ENCODE data around the gene KCNN2. TPM values are rescaled to one million over a fixed set of nuclear protein-coding genes. Genes with fewer than 3 reads are reported as not detected.

Gene KCNN2
- total and polyA plus RNA-seq, 10 of the 15 experiments (the other 5 are each of a cell fraction or from before 2014, with no cell fraction given), result 0.21 to 3.6 (median 0.79) TPM

- ATAC-seq, result peak; percentile 40
- ChIA-PET SMC1A (ENCODE audit: uncharacterized antibody, unreplicated experiment) (interaction anchor here (0.7 to 2.0 kb wide), 13 partner anchors 9 to 65 kb away, joined by 3 to 13 read pairs (median 4); no protein-coding TSS in a partner anchor), RAD21 (ENCODE audit: unreplicated experiment) (interaction anchor here (0.8 to 1.3 kb wide), 5 partner anchors 21 to 60 kb away, joined by 3 to 5 read pairs (median 3); no protein-coding TSS in a partner anchor), POLR2A (interaction anchor here (0.9 to 1.2 kb wide), 4 partner anchors 10 to 29 kb away, joined by 3 to 5 read pairs (median 3); no protein-coding TSS in a partner anchor), CTCF (interaction anchor here (0.6 to 1.4 kb wide), 7 partner anchors 12 to 63 kb away, joined by 3 to 11 read pairs (median 3); no protein-coding TSS in a partner anchor)
- FAIRE-seq, result no peak
- no peak for TF ChIP-seq SMAD1 (IDR thresholded peaks at IDR 0.05; ENCODE audit: low read depth, partially characterized antibody)
- no peak for TF ChIP-seq CHD4 (IDR thresholded peaks at IDR 0.05)
- no peak for TF ChIP-seq ZBTB11 (CRISPR knock-in tag; IDR thresholded peaks at IDR 0.05)
- TF ChIP-seq PAX5 (IDR thresholded peaks at IDR 0.05; ENCODE audit: borderline replicate concordance, low read depth, low read length), result no peak
- TF ChIP-seq TCF12 (IDR thresholded peaks at IDR 0.05; ENCODE audit: low read depth, low read length), result no peak
- TF ChIP-seq, protein P1, sequence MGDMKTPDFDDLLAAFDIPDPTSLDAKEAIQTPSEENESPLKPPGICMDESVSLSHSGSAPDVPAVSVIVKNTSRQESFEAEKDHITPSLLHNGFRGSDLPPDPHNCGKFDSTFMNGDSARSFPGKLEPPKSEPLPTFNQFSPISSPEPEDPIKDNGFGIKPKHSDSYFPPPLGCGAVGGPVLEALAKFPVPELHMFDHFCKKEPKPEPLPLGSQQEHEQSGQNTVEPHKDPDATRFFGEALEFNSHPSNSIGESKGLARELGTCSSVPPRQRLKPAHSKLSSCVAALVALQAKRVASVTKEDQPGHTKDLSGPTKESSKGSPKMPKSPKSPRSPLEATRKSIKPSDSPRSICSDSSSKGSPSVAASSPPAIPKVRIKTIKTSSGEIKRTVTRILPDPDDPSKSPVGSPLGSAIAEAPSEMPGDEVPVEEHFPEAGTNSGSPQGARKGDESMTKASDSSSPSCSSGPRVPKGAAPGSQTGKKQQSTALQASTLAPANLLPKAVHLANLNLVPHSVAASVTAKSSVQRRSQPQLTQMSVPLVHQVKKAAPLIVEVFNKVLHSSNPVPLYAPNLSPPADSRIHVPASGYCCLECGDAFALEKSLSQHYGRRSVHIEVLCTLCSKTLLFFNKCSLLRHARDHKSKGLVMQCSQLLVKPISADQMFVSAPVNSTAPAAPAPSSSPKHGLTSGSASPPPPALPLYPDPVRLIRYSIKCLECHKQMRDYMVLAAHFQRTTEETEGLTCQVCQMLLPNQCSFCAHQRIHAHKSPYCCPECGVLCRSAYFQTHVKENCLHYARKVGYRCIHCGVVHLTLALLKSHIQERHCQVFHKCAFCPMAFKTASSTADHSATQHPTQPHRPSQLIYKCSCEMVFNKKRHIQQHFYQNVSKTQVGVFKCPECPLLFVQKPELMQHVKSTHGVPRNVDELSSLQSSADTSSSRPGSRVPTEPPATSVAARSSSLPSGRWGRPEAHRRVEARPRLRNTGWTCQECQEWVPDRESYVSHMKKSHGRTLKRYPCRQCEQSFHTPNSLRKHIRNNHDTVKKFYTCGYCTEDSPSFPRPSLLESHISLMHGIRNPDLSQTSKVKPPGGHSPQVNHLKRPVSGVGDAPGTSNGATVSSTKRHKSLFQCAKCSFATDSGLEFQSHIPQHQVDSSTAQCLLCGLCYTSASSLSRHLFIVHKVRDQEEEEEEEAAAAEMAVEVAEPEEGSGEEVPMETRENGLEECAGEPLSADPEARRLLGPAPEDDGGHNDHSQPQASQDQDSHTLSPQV (IDR thresholded peaks at IDR 0.05), result no peak
- Histone ChIP-seq H3K79me2 (ENCODE audit: control insufficient read depth, insufficient read depth, low read length) (no peaks in the 10 kb centered on the region), H3K4me1 (ENCODE audit: control insufficient read depth, insufficient read depth, low read length) (no peaks in the 10 kb centered on the region), H3K27me3 (replicated peaks in 1 of 2; ENCODE audit: control insufficient read depth in 2 of 2, insufficient read depth in 2 of 2, low read length in 1 of 2) (no peaks in the 10 kb centered on the region), H3K9ac (ENCODE audit: control insufficient read depth, insufficient read depth, low read length) (no peak overlapping the region), H3K4me2 (ENCODE audit: control insufficient read depth, insufficient read depth) (no peak overlapping the region), H3K4me3 (no peak overlapping the region), H2AFZ (ENCODE audit: control insufficient read depth, low read depth, low read length) (no peak overlapping the region), H3K9me3 (replicated peaks; ENCODE audit: control insufficient read depth, insufficient read depth, low read length) (no peaks in the 10 kb centered on the region), H4K20me1 (ENCODE audit: control insufficient read depth, insufficient read depth) (no peaks in the 10 kb centered on the region), H3K36me3 (ENCODE audit: control insufficient read depth in 2 of 2, insufficient read depth in 2 of 2, low read length in 1 of 2) (no peaks in the 10 kb centered on the region), H3K27ac (ENCODE audit: control insufficient read depth, insufficient read depth) (no peak overlapping the region)
- intact Hi-C loops (cut with micrococcal nuclease; ENCODE audit: unreplicated experiment) (no loop called here), in situ Hi-C loops (cut with MboI) (no loop called here)
- DNase-seq (ENCODE audit: low read depth, low spot score), result no peak
- 46% methylated on average over 1 of the region's 1 CpG for WGBS (ENCODE audit: insufficient coverage, insufficient replicate concordance, low lambda C conversion rate, missing lambda C conversion rate)
- BruUV-seq (replicated peaks), result no TSS peak
Observed at GRCh38 chr5:114387433-114387832, 25.6 kb downstream of the KCNN2 start.
